ENCODE data around the gene RECQL5. TPM values are rescaled to one million over a fixed set of nuclear protein-coding genes. Genes with fewer than 3 reads are reported as not detected.

RECQL5 gene
- total RNA-seq (2014; rRNA removed; shearing (Covaris generic)) (90.0 and 91.9 TPM in 2 replicates), total RNA-seq (2022) (133 and 139 TPM in 2 replicates), Bru-seq, nascent RNA (percentile 71 among the genes with signal in this experiment), BruChase-seq, experiment 1, labeled RNA remaining after a 6-hour chase (percentile 72 among the genes with signal in this experiment), BruChase-seq, experiment 2, labeled RNA remaining after a 2-hour chase (percentile 68 among the genes with signal in this experiment)
- long read RNA-seq, transcript RECQL5-201 (20 exons, 3,704 nt): major isoform, 65 of 174 reads
- long read RNA-seq, partial matches to known transcripts: 47 of 174 reads
- long read RNA-seq, other reads (novel, unspliced or antisense): 59 of 174 reads

- BruUV-seq (replicated peaks): TSS peak; percentile 84
- intact Hi-C loops (cut with micrococcal nuclease; ENCODE audit: unreplicated experiment): loop anchor here (5.0 to 10.0 kb wide), 4 partner anchors 35 to 1068 kb away; partner anchors contain the start of genes MFSD11, SMIM5, SRSF2 and UBALD2
- POLR2A ChIA-PET: interaction anchor here (0.5 to 1.7 kb wide), 9 partner anchors 9 to 86 kb away, joined by 3 to 11 read pairs (median 5); no protein-coding TSS in a partner anchor
Observed at GRCh38 chr17:75666959-75667790, at the start of gene RECQL5, which contains the start of gene SAP30BP. Gene RECQL5 (minus strand): TSS chr17:75667154. CDS start chr17:75666557, 597 bp downstream. Gene SAP30BP (plus strand): TSS chr17:75667338. CDS start chr17:75667373, 35 bp downstream.

GRCh38 chr17:75712446-75712845 lies 45.5 kb upstream of the RECQL5 start:
- H3K36me3 ChIP-seq (ENCODE audit: insufficient read depth, low read length): peaks cover 15% of the 10 kb centered on the region
- no peak overlapping the region for H3K27ac ChIP-seq (ENCODE audit: low read depth, low read length, poor library complexity, severe bottlenecking)
- no peaks in the 10 kb centered on the region for H3K9me2 ChIP-seq (ENCODE audit: insufficient read depth, low read length)
- no peak overlapping the region for H3K4me3 ChIP-seq (ENCODE audit: low read depth, low read length, poor library complexity, severe bottlenecking)
- H4K20me1 ChIP-seq (ENCODE audit: insufficient read depth, low read length): no peaks in the 10 kb centered on the region
- H3K9me3 ChIP-seq (ENCODE audit: low read length): no peaks in the 10 kb centered on the region
- ChIA-PET POLR2A (no interaction called here), CTCF (ENCODE audit: unreplicated experiment) (no interaction called here)
- TF ChIP-seq CTCF (conservative IDR thresholded peaks at IDR 0.05; ENCODE audit: low read length) (no peak), EZH2phosphoT487 (IDR thresholded peaks at IDR 0.05; ENCODE audit: borderline replicate concordance, low read depth, low read length) (no peak)
- no peak for DNase-seq (ENCODE audit: low spot score)
- no TSS peak for BruUV-seq (replicated peaks)
- H3K4me1 ChIP-seq (ENCODE audit: insufficient read depth, low read length, poor library complexity, severe bottlenecking): no peaks in the 10 kb centered on the region
- intact Hi-C loops (cut with micrococcal nuclease; ENCODE audit: unreplicated experiment): loop anchor here (5.0 kb wide), 1 partner anchor 35 kb away; no protein-coding TSS in a partner anchor
- H3K79me2 ChIP-seq (ENCODE audit: insufficient read depth, low read depth, low read length): no peaks in the 10 kb centered on the region
- H2AFZ ChIP-seq (ENCODE audit: low read length): no peak overlapping the region
- no peak overlapping the region for H3K4me2 ChIP-seq (ENCODE audit: low read length)

More at GRCh38 chr17:75666959-75667790, at the start of gene RECQL5, which contains the start of gene SAP30BP:
- peaks cover 77% of the 10 kb centered on the region for H3K79me2 ChIP-seq (ENCODE audit: insufficient read depth, low read depth, low read length)
- no peaks in the 10 kb centered on the region for H4K20me1 ChIP-seq (ENCODE audit: insufficient read depth, low read length)
- H3K36me3 ChIP-seq (ENCODE audit: insufficient read depth, low read length): peaks cover 63% of the 10 kb centered on the region
- peak; percentile 100 for DNase-seq (ENCODE audit: low spot score)
- peak within 1 kb of the TSS; percentile 84 for H3K4me3 ChIP-seq (ENCODE audit: low read depth, low read length, poor library complexity, severe bottlenecking)
- H2AFZ ChIP-seq (ENCODE audit: low read length): peak within 1 kb of the TSS; percentile 24; the same call in 1 of the 2 replicates
- TF ChIP-seq EZH2phosphoT487 (IDR thresholded peaks at IDR 0.05; ENCODE audit: borderline replicate concordance, low read depth, low read length): no peak
- no peak for TF ChIP-seq CTCF (conservative IDR thresholded peaks at IDR 0.05; ENCODE audit: low read length)
- H3K27ac ChIP-seq (ENCODE audit: low read depth, low read length, poor library complexity, severe bottlenecking): peak within 1 kb of the TSS; percentile 94
- peak within 1 kb of the TSS; percentile 93 for H3K4me2 ChIP-seq (ENCODE audit: low read length)
- H3K9me3 ChIP-seq (ENCODE audit: low read length): peaks cover 15% of the 10 kb centered on the region; the same call in 1 of the 2 replicates
- H3K4me1 ChIP-seq (ENCODE audit: insufficient read depth, low read length, poor library complexity, severe bottlenecking): peaks cover 54% of the 10 kb centered on the region
- CTCF ChIA-PET (ENCODE audit: unreplicated experiment): interaction anchor here (1.0 to 1.8 kb wide), 3 partner anchors 22 to 86 kb away, joined by 3 to 7 read pairs (median 6); no protein-coding TSS in a partner anchor
- H3K9me2 ChIP-seq (ENCODE audit: insufficient read depth, low read length): no peaks in the 10 kb centered on the region
